ENCODE results near the gene C1orf185.
"Not testable (repeated sequence)": the region's sequence is repeated elsewhere in the genome, so short reads cannot be mapped to it uniquely, and the experiment has no call there.

The C1orf185 gene

GRCh38 chr1:51101976-51102375 is at the start of gene C1orf185:
Gene C1orf185 (plus strand): TSS chr1:51102228. CDS start chr1:51102234, 6 bp downstream.
- DNase-seq (ENCODE audit: low read depth in 4 of 4, low spot score in 1 of 4) = no peak

- DNase-seq (ENCODE audit: low read depth in 4 of 4, low spot score in 1 of 4) = no peak
These were observed 43.2 kb upstream of the C1orf185 start for GRCh38 chr1:51058858-51059257.

GRCh38 chr1:51061231-51061918 is 40.7 kb upstream of the C1orf185 start:
- no peak for DNase-seq (ENCODE audit: low read depth in 4 of 4, low spot score in 1 of 4)

- no peak for DNase-seq (ENCODE audit: low read depth in 4 of 4, low spot score in 1 of 4)
These were observed 38.9 kb upstream of the C1orf185 start for GRCh38 chr1:51063121-51063520.

- DNase-seq (ENCODE audit: low read depth in 4 of 4, low spot score in 1 of 4) = no peak
These were observed 32.0 kb upstream of the C1orf185 start for GRCh38 chr1:51070011-51070410.

- no peak for DNase-seq (ENCODE audit: low read depth in 4 of 4, low spot score in 1 of 4)
These were observed 31.4 kb upstream of the C1orf185 start for GRCh38 chr1:51070640-51071039.

GRCh38 chr1:51071291-51072042 is 30.6 kb upstream of the C1orf185 start:
- DNase-seq (ENCODE audit: low read depth in 4 of 4, low spot score in 1 of 4) = no peak

- no peak for DNase-seq (ENCODE audit: low read depth in 4 of 4, low spot score in 1 of 4)
These were observed 30.0 kb upstream of the C1orf185 start for GRCh38 chr1:51072043-51072439.

- DNase-seq (ENCODE audit: low read depth in 4 of 4, low spot score in 1 of 4) = no peak
These were observed 29.4 kb upstream of the C1orf185 start for GRCh38 chr1:51072651-51073050.

GRCh38 chr1:51073456-51073855 is 28.6 kb upstream of the C1orf185 start:
- no peak for DNase-seq (ENCODE audit: low read depth in 4 of 4, low spot score in 1 of 4)

- DNase-seq (ENCODE audit: low read depth in 4 of 4, low spot score in 1 of 4) = no peak
These were observed 15.3 kb upstream of the C1orf185 start for GRCh38 chr1:51086496-51087271.

- DNase-seq (ENCODE audit: low read depth in 4 of 4, low spot score in 1 of 4) = no peak
These were observed 13.6 kb upstream of the C1orf185 start for GRCh38 chr1:51088474-51088873.

- no peak for DNase-seq (ENCODE audit: low read depth in 4 of 4, low spot score in 1 of 4)
These were observed 8.4 kb upstream of the C1orf185 start for GRCh38 chr1:51093581-51093980.

GRCh38 chr1:51097171-51097570 is 4.9 kb upstream of the C1orf185 start:
- no peak for DNase-seq (ENCODE audit: low read depth in 4 of 4, low spot score in 1 of 4)

GRCh38 chr1:51100264-51100880 is 1.7 kb upstream of the C1orf185 start:
- DNase-seq (ENCODE audit: low read depth in 4 of 4, low spot score in 1 of 4) = no peak

- no peak for DNase-seq (ENCODE audit: low read depth in 4 of 4, low spot score in 1 of 4)
These were observed 12.1 kb downstream of the C1orf185 start for GRCh38 chr1:51114137-51114536.

GRCh38 chr1:51115714-51116404 is 13.8 kb downstream of the C1orf185 start:
- DNase-seq (ENCODE audit: low read depth in 4 of 4, low spot score in 1 of 4) = no peak

GRCh38 chr1:51119331-51119730 is 17.3 kb downstream of the C1orf185 start:
- DNase-seq (ENCODE audit: low read depth in 4 of 4, low spot score in 1 of 4) = no peak

- DNase-seq (ENCODE audit: low read depth in 4 of 4, low spot score in 1 of 4) = no peak
These were observed 18.6 kb downstream of the C1orf185 start for GRCh38 chr1:51120629-51121028.

GRCh38 chr1:51127152-51127551 is 25.1 kb downstream of the C1orf185 start:
- DNase-seq (ENCODE audit: low read depth in 4 of 4, low spot score in 1 of 4) = not testable (repeated sequence)

- DNase-seq (ENCODE audit: low read depth in 4 of 4, low spot score in 1 of 4) = no peak
These were observed 29.2 kb downstream of the C1orf185 start for GRCh38 chr1:51131185-51131584.
